ENCODE data around the gene STK11IP. TPM values are rescaled to one million over a fixed set of nuclear protein-coding genes. Genes with fewer than 3 reads are reported as not detected.
A peak's percentile ranks its signal among the peaks of the same experiment; 100 is the strongest.

STK11IP gene
- polyA plus RNA-seq, 3 donors from 2014 or later: 12.6 to 18.4 (median 16.6) TPM

- Mint-ChIP-seq H3K36me3 (peaks cover 0 to 11% (median 0%) of the 10 kb centered on the region in 3 donors), H3K4me3 (no peak overlapping the region), H3K27me3 (ENCODE audit: low read depth in 3 of 3) (peaks cover 2 to 5% (median 3%) of the 10 kb centered on the region in 3 donors)
These were observed 22.9 kb downstream of the STK11IP start for GRCh38 chr2:219620546-219620945.

GRCh38 chr2:219621935-219622334, 24.3 kb downstream of the STK11IP start:
- Mint-ChIP-seq H3K9me3 (no peaks in the 10 kb centered on the region), H3K36me3 (peaks cover 0 to 3% (median 0%) of the 10 kb centered on the region in 3 donors), H3K4me1 (peaks cover 0 to 6% of the 10 kb centered on the region in 2 donors), H3K4me3 (no peak overlapping the region), H3K27ac (no peak overlapping the region), H3K27me3 (ENCODE audit: low read depth in 3 of 3) (peaks cover 5 to 10% (median 5%) of the 10 kb centered on the region in 3 donors)
- no peak for DNase-seq

More at GRCh38 chr2:219620546-219620945, 22.9 kb downstream of the STK11IP start:
- Mint-ChIP-seq H3K4me1 (no peaks in the 10 kb centered on the region), H3K9me3 (no peaks in the 10 kb centered on the region), H3K27ac (no peak overlapping the region)
- no peak for DNase-seq

DNA sequence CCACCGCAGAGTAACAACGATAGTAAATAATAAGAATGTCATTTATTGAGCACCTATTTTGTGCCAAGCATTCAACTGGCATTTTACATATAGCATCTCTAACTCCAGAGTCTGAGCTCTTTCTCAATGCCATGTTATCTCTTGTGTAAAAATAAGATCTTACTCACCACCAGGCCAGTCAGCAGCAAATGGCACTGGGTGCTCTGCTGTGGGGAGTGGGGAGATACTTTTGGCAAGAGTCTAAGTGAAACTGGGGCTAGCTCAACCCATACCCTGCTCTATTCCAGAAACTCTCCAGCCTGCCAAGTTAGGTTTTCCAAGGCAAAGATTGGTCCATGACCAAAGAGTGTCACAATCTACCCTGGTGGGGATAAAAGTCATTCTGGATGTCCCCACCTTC, 24.8 kb downstream of the STK11IP start:
- Mint-ChIP-seq H3K27ac (no peak overlapping the region), H3K9me3 (no peaks in the 10 kb centered on the region), H3K27me3 (ENCODE audit: low read depth in 3 of 3) (peaks cover 5 to 11% (median 6%) of the 10 kb centered on the region in 3 donors), H3K4me3 (no peak overlapping the region), H3K36me3 (no peaks in the 10 kb centered on the region), H3K4me1 (peaks cover 0 to 7% of the 10 kb centered on the region in 2 donors)
- DNase-seq: no peak

GRCh38 chr2:219624565-219624964, 26.9 kb downstream of the STK11IP start:
- Mint-ChIP-seq H3K4me1 (peaks cover 0 to 7% of the 10 kb centered on the region in 2 donors), H3K27ac (no peak overlapping the region), H3K9me3 (no peaks in the 10 kb centered on the region), H3K36me3 (no peaks in the 10 kb centered on the region), H3K27me3 (ENCODE audit: low read depth in 3 of 3) (peaks cover 5 to 14% (median 11%) of the 10 kb centered on the region in 3 donors), H3K4me3 (no peak overlapping the region)
- no peak for DNase-seq

DNA sequence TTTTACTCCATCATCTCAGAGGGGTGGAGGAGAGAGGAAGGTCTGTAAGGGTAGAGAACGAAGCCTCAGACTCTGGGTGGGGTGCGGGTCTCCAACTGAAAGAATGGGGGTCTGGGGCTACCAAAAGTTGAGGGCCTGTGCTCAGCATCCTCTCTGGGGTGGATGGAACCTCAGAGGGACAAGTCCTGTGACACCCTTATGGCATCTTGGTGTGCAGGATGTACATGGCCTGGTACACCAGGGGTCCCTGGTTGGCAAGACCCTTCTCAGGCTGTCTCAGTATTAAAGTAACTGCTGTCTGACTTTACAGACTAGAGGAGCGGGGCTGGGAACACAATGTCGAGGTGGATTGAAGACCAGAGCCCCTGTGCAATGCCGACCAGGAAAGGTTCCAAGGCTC, 27.5 kb downstream of the STK11IP start:
- Mint-ChIP-seq H3K27ac (no peak overlapping the region), H3K4me1 (peaks cover 0 to 7% of the 10 kb centered on the region in 2 donors), H3K9me3 (no peaks in the 10 kb centered on the region), H3K27me3 (ENCODE audit: low read depth in 3 of 3) (peaks cover 5 to 14% (median 11%) of the 10 kb centered on the region in 3 donors), H3K36me3 (no peaks in the 10 kb centered on the region), H3K4me3 (no peak overlapping the region)
- no peak for DNase-seq

DNA sequence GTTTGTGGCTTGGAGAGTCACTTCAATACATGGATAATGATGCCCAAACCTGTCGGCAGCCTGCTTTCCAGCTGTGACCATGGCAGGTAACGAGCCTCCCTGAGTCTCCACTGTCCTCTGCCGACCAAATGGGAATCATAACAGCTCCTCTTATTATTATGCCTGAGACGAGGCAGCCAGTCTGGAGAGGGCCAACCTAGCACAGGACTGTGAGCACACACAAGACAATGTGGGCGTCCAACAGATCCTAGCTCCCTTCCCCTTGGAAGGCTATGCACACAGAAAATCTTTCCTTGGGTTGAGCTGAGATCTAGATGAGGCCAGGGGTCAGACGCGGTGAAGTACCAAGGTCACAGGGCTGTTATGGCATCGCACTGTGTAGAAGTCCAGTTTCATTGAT, 28.9 kb downstream of the STK11IP start:
- H3K9me3 Mint-ChIP-seq: no peaks in the 10 kb centered on the region
- peak overlapping the region; percentile 65 to 77 (median 73) for H3K4me3 Mint-ChIP-seq
- peaks cover 0 to 7% of the 10 kb centered on the region in 2 donors for H3K4me1 Mint-ChIP-seq
- H3K36me3 Mint-ChIP-seq: no peaks in the 10 kb centered on the region
- H3K27me3 Mint-ChIP-seq (ENCODE audit: low read depth in 3 of 3): peaks cover 7 to 14% (median 10%) of the 10 kb centered on the region in 3 donors
- H3K27ac Mint-ChIP-seq: no peak overlapping the region
- DNase-seq: no peak

GRCh38 chr2:219627103-219628100, 29.7 kb downstream of the STK11IP start, which contains the start of gene SLC4A3:
TSS of gene SLC4A3 (plus strand) at chr2:219627630. CDS start at chr2:219627993, 363 bp downstream.
- Mint-ChIP-seq H3K27ac (peak within 1 kb of the TSS in 1 of 6 donors; percentile 36), H3K9me3 (no peaks in the 10 kb centered on the region), H3K36me3 (no peaks in the 10 kb centered on the region), H3K4me3 (peak within 1 kb of the TSS; percentile 65 to 77 (median 73)), H3K4me1 (peaks cover 0 to 7% of the 10 kb centered on the region in 2 donors), H3K27me3 (ENCODE audit: low read depth in 3 of 3) (peaks cover 7 to 14% (median 10%) of the 10 kb centered on the region in 3 donors)
- peak in 1 of 3 donors; percentile 7 for DNase-seq

DNA sequence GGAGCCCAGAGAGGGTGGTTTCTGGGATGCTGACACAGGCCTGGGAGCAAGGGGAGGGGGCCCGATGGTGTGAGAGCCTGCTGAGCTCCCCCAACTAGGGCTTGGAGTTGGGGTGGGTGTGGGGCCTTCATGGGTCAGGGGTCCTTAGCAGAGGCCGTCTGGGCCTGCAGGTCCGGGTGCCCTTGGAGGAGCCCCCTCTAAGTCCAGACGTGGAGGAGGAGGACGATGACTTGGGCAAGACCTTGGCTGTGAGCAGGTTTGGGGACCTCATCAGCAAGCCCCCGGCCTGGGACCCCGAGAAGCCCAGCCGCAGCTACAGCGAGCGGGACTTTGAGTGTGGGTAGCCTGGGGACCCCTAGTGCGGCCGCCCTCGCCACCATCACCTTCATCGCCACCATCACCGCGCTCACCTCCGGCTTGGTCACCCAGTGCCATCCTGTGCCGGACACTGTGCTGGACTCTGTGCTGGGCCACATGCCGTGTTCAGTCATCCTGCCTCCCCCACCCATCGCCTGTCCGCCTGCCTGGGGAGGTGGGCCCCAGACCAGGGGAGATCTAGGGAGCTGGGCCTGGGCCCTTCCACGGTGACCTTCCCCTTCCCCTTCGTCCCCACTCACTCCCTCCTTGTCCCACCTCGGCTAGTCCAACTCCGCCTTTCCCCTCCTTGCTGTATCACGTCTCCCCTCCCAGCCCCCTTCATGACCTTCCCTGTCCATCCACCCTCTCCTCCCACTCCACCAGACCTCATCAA, 30.8 kb downstream of the STK11IP start:
- H3K9me3 Mint-ChIP-seq: no peaks in the 10 kb centered on the region
- peak overlapping the region in 3 of 5 donors; percentile 32 to 50 (median 44) for H3K4me3 Mint-ChIP-seq
- no peak for DNase-seq
- H3K4me1 Mint-ChIP-seq: peaks cover 0 to 7% of the 10 kb centered on the region in 2 donors
- H3K27me3 Mint-ChIP-seq (ENCODE audit: low read depth in 3 of 3): peaks cover 8 to 12% (median 11%) of the 10 kb centered on the region in 3 donors
- H3K36me3 Mint-ChIP-seq: no peaks in the 10 kb centered on the region
- H3K27ac Mint-ChIP-seq: no peak overlapping the region

DNA sequence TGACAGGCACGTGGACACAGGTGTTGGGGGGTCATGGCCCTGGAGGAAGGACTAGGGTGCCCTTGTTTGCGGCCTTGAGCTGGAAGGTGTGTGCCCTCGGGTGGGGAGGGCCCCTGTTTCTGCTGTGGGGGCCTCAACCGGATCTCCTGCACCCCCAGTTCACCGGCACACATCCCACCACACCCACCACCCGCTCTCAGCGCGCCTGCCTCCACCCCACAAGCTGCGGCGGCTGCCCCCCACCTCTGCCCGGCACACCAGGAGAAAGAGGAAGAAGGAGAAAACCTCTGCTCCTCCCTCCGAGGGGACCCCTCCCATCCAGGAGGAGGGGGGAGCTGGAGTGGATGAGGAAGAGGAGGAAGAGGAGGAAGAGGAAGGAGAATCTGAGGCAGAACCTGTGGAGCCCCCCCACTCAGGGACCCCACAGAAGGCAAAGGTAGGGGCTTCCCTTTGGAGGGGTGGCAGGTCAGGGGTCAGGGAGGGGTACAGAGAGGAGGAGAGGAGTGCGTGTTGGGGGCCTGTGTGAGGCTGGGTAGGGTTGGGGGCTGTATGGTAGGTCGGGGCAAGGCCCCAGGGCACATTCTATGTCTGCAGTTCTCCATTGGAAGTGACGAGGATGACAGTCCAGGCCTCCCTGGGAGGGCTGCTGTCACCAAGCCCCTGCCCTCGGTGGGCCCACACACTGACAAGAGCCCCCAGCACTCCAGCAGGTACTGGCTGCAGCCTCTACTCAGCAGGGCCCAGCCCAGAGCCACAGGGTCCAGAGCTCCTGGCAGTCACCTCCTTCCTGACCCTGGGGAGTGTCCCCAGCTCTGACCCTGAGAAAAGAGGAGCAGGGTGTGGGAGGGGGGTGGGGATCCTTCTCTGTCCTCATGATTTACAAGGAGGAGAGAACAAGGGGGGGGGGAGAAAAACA, 31.6 kb downstream of the STK11IP start:
- H3K27me3 Mint-ChIP-seq (ENCODE audit: low read depth in 3 of 3): peaks cover 4 to 12% (median 12%) of the 10 kb centered on the region in 3 donors
- H3K4me1 Mint-ChIP-seq: peaks cover 0 to 7% of the 10 kb centered on the region in 2 donors
- peak overlapping the region in 1 of 5 donors; percentile 54 for H3K4me3 Mint-ChIP-seq
- no peak overlapping the region for H3K27ac Mint-ChIP-seq
- no peak for DNase-seq
- H3K36me3 Mint-ChIP-seq: no peaks in the 10 kb centered on the region
- no peaks in the 10 kb centered on the region for H3K9me3 Mint-ChIP-seq

DNA sequence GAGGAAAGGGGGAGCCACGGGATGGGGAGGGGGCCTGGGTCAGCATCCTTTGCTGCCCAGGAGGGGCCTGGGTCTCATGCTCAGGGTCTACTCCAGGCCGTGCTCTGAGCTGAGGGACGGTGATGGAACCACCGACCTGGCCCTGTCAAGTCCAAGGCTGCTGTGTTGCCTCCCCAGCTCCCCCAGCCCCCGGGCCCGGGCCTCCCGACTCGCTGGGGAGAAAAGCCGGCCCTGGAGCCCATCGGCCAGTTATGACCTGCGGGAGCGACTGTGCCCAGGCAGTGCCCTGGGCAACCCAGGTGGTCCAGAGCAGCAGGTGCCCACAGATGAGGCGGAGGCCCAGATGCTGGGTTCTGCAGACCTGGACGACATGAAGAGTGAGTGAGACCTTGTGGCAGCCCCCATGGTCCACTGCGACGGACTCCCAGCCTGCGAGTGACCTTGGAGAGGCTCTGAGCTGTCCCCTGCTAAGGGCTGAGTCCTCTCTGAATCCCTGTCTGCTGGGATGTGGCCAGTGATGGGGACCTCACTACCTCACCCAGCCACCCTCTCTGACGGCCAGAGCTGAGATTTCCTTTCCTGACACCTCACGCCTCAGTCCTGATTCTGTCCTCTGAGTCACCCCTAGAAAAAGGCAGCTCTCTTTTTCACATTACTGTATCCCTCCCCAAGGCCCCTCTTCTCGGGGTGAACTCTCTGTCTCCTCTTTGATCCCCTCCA, 32.5 kb downstream of the STK11IP start:
- H3K4me3 Mint-ChIP-seq: no peak overlapping the region
- peaks cover 4 to 12% (median 12%) of the 10 kb centered on the region in 3 donors for H3K27me3 Mint-ChIP-seq (ENCODE audit: low read depth in 3 of 3)
- no peak for DNase-seq
- H3K27ac Mint-ChIP-seq: no peak overlapping the region
- peaks cover 0 to 7% of the 10 kb centered on the region in 2 donors for H3K4me1 Mint-ChIP-seq
- no peaks in the 10 kb centered on the region for H3K36me3 Mint-ChIP-seq
- no peaks in the 10 kb centered on the region for H3K9me3 Mint-ChIP-seq

GRCh38 chr2:219630770-219631405, 33.2 kb downstream of the STK11IP start:
- Mint-ChIP-seq H3K9me3 (no peaks in the 10 kb centered on the region), H3K27me3 (ENCODE audit: low read depth in 3 of 3) (peaks cover 4 to 12% (median 10%) of the 10 kb centered on the region in 3 donors), H3K27ac (no peak overlapping the region), H3K4me3 (no peak overlapping the region), H3K4me1 (peaks cover 0 to 7% of the 10 kb centered on the region in 2 donors), H3K36me3 (no peaks in the 10 kb centered on the region)
- DNase-seq: no peak

DNA sequence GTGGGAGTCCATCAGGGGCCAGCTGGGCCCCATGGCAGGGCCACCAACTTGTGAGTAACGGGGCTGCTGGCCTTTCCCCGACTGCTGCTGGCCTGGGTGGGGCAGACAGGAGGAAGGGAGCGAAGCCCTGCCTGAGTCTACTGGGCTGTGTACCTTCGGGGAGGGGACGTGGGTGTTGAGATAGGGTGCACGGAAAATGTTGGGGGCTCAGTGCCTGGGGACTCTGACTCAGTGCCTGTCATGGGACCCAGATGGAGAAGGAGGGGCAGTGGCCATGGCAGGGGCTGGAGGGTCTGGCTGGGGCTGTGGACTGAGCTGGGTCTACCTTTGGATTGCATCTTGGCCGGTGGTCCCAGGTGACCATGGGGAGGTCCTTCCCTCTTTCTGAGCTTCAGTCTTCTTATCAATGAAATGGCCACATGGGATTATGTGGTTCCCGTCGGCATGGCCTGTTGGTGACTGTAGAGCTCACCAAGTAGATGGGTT, 33.8 kb downstream of the STK11IP start:
- DNase-seq: no peak
- Mint-ChIP-seq H3K4me3 (no peak overlapping the region), H3K27ac (no peak overlapping the region)

More for the DNA sequence above, 33.8 kb downstream of the STK11IP start:
- Mint-ChIP-seq H3K4me1 (peaks cover 0 to 6% of the 10 kb centered on the region in 2 donors), H3K9me3 (no peaks in the 10 kb centered on the region), H3K27me3 (ENCODE audit: low read depth in 3 of 3) (peaks cover 6 to 12% (median 6%) of the 10 kb centered on the region in 3 donors), H3K36me3 (no peaks in the 10 kb centered on the region)

Data from immature natural killer cell (primary cell).